GM19467 (cell line): ENCODE data around the gene ARPC5.
A peak's percentile ranks its signal among the peaks of the same experiment; 100 is the strongest.
"Not testable (repeated sequence)": the region's sequence is repeated elsewhere in the genome, so short reads cannot be mapped to it uniquely, and the experiment has no call there.

Experiments used
- ATAC-seq: cut with Tn5 transposase; IDR thresholded peaks from one replicate; pipeline ENCODE4 v1.9.1; 2021; ENCODE audit warnings: mild to moderate bottlenecking, moderate library complexity; ENCODE audit not compliant: unreplicated experiment

The ARPC5 gene

GRCh38 chr1:183635606-183636333 is at the start of gene ARPC5:
Gene ARPC5, minus strand, starts transcription at chr1:183635783. Its CDS starts 124 bp downstream, at chr1:183635659.
- peak; percentile 87 for ATAC-seq

GRCh38 chr1:183685112-183685713 is 49.6 kb upstream of the ARPC5 start:
- ATAC-seq = no peak

GRCh38 chr1:183679363-183679762 is 43.8 kb upstream of the ARPC5 start:
- not testable (repeated sequence) for ATAC-seq

- no peak for ATAC-seq
These were observed 43.2 kb upstream of the ARPC5 start for GRCh38 chr1:183678819-183679218.

GRCh38 chr1:183676586-183677189 is 41.1 kb upstream of the ARPC5 start:
- no peak for ATAC-seq

GRCh38 chr1:183675883-183676585 is 40.5 kb upstream of the ARPC5 start:
- no peak for ATAC-seq

GRCh38 chr1:183675381-183675780 is 39.8 kb upstream of the ARPC5 start:
- ATAC-seq = no peak

- no peak for ATAC-seq
These were observed 39.3 kb upstream of the ARPC5 start for GRCh38 chr1:183674886-183675285.

GRCh38 chr1:183674339-183674738 is 38.8 kb upstream of the ARPC5 start:
- no peak for ATAC-seq

GRCh38 chr1:183673605-183674323 is 38.2 kb upstream of the ARPC5 start:
- ATAC-seq = no peak

- ATAC-seq = no peak
These were observed 34.6 kb upstream of the ARPC5 start for GRCh38 chr1:183670169-183670568.

GRCh38 chr1:183656355-183656754 is 20.8 kb upstream of the ARPC5 start:
- no peak for ATAC-seq

- peak; percentile 44 for ATAC-seq
These were observed 20.0 kb upstream of the ARPC5 start for GRCh38 chr1:183655562-183656075.

- ATAC-seq = no peak
These were observed 19.1 kb upstream of the ARPC5 start for GRCh38 chr1:183654706-183655105.

GRCh38 chr1:183653876-183654451 is 18.4 kb upstream of the ARPC5 start:
- no peak for ATAC-seq

- no peak for ATAC-seq
These were observed 17.8 kb upstream of the ARPC5 start for GRCh38 chr1:183653462-183653794.

- ATAC-seq = no peak
These were observed 17.2 kb upstream of the ARPC5 start, which contains the start of gene APOBEC4 for GRCh38 chr1:183652547-183653461. Gene APOBEC4, minus strand, starts transcription at chr1:183653316. Its CDS starts 4,535 bp downstream, at chr1:183648781.

GRCh38 chr1:183652107-183652506 is 16.5 kb upstream of the ARPC5 start:
- ATAC-seq = no peak

- ATAC-seq = no peak
These were observed 16.0 kb upstream of the ARPC5 start for GRCh38 chr1:183651612-183652011.
